NCI-H748 (cell line): ENCODE measurements around the gene CISH.

Experiments
- DNase-seq: peaks from one replicate; lab custom pipeline; 2025; ENCODE audit not compliant: unreplicated experiment; lab: John Stamatoyannopoulos, UW

CISH gene

DNA sequence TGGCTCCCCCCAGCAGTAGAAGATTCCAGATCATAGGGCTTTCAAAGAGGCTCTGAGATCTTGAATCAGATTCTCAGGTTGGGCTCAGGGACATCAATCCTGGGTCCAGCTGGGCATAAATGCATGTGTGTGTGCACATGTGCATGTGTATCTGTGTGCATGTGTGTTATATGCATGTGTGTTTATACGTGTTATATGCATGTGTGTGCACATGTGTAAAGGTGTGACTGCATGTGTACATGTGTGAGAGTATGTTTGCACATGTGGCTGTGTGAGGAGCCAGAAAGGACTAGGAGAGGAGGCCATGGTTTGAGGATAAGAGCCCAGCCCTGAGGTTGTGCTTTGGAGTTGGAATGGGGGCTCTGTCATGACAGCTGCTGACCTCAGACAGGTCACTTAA, 3.6 kb upstream of the CISH start:
- no peak for DNase-seq

DNA sequence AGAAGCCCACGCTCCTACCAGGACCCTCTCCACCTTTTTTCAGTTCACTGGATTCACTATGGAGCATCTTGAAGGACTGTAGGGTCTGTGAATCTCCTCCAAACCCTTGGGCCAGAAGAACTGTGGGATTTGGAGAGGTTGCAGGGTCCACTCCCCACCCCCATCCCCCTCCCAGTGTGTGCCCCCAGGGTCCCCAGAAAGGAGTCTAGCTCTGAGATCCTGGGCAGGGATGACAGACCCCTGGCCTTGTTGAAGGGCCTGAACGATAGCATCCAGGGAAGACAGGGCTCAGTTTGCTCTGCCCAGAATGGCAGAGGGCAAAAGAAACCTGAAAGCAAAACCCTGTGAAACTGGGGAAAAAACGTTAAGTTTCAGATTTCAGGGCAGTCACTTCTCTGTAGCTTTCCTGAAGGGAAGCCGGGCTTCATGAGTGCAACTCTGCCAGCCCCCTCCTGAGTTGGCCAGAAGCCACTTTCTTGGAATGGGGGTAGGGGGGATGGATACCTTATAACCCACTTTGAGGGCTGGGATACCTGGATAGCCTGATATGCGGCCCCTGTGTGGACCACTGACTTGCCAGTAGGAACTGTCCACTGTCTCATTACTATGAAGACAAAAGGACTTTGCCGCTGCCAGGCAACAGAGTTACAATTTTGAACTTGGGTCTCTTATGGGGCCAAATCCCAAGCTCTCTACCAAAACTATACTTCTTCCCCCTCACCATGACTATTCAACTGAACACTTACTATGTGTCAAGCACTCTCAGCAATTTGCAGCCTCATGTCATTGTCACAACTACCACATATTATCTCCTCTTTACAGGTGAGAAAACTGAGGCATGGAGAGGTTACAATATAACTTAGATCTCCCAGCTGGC, 1.6 kb upstream of the CISH start:
- DNase-seq = no peak

DNA sequence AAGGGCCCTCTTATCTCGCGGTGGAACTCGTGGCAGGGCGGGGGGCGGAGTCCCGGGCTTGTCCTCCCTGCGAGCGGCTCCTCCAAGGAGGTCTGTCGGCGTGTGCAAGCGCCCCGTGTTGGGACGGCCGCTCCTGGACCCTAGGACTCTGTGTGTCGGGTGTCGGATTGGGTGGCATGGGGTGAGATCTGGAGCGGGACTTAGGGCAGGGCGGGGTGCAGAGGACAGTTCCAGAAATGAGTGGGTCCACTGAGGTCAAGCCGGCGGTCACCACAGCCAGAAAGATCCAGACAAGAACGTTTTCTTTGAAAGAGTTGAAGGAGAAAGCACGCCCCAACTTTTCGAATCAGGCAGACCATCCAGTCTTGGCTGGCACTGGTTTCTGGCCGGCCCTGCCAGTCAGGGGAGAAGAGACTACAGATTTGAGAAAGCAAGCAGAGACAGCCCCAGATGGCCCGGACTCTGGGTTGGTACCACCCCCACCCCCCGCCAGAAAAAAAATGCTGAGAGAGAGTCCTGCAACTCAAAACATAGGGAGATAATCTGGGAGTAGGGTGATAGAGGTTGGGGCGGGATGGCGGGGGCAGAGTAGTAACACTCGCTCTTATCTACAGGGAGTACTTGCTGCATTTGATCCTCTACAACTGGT, 784 bp upstream of the CISH start:
- DNase-seq = no peak

DNA sequence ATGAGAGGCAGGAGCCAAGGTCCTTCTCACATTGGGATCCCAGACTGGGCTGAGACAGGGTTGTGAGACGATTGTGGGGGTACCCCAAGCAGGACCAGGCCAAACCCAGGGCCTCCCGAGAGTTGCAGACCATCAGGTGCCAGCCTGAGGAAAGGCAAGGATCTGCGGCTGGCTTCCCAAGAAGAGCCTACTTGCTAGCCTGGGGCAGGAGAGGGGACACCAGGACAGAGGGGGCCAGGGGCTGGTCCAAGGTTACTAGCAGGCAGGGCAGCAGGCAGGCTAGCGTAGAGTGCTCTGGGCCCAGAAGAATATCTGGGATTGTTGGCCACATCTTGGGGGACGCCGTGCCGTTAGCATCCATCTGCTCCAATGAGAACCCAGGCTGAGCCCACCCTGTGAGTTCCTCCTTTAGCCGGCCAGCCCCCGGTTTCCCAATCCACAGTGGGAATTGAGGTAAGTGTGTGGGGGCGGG, 546 bp downstream of the CISH start:
- no peak for DNase-seq

DNA sequence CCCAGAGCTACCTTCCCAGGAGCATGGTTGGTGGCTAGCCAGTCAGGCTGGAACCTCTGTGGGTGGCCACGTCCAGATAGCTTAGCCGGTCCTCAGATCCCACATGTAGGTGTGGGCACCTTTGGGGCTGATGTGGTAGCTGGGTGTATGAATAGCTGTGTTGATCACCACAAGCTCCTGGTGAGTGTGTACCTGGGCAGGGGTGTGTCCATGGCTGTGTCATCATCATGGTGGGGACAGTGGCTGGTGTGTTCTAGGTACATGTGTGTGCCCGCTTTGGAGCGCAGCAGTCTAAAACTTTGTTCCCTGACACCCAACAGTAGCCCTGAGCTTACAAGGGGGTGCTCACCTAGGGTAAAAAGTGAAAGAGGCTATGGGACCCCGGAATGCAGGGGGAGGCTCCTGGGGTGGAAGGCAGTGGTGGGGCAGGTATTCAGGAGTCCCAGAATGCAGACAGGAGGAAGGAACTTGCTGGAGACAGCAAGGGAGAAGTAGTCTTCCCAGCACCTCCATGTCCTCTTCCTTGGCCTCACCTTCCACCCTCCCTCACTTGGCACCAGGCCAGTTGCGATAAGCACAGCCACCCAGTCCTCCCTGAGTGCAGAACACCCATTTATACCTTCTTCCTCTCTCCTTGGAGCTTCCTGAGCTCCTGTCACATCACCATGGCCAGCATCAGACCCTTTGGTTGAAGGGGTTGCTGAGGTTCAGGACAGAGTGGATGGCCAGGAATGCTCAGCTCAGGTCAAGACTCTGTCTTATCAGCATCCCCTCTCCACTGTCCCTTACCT, 1.2 kb downstream of the CISH start:
- DNase-seq = no peak

DNA sequence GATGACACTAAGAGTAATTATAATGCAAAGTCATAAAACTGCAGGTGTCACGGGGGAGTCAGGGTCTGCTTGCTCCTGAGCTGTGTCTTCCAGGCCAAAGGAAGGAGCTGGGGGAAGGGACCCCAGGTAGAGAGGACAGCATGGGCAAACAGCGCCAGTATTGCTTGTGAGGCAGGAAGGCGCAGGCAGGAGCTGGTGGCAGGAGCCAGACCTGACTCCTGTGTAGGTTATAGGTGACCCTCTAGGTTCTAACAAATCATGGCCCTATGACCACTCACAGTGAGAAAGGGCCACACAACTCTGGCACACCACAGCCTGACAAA, 1.9 kb downstream of the CISH start:
- no peak for DNase-seq

DNA sequence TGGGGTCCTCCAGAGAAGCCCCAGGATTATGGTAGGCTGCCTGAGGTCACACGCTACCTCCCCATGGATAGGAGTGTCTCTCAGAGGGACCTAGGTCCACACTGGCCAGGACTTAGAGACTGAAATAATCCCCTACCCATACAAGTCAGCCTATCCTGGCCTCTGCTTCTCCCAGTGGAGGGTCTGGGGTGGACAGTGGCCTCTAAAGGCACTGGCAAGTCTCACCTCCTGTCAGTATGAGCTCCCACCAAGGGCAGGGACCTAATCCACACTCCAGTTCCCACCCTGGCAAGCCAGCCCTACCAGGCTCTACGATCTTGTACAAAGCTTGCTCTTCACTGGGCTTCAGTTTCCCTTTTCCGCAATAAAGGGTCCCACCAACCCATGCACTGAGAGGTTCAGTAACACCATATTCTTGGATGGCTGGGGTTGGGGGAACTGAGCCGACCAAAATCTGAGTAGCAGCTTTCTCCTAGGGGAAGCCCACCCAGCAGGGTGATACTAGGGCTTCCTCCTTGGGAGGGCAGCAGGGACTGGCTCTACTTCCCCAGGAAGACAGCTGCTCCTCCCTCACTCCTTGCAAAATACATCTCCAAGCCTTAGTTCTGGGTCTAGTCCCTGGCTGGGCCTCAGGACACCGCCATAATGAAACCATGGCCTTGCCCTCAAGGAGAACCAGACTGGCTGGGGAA, 2.4 kb downstream of the CISH start:
- no peak for DNase-seq

DNA sequence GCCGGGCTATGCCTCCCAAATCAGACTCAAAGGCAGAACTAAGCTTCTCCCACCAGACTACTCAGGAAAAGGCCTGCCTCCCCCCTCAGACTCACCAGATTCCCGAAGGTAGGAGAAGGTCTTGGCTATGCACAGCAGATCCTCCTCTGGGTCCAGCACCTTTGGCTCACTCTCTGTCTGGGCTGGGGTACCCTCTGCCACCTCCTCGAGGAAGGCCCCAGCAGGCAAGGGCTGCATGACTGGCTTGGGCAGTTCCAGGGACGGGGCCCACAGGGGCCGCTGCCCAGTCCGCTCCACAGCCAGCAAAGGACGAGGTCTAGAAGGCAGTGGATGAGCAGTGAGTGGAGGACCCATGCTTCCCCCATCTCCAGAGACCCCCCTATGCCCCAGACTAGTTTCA, 3.3 kb downstream of the CISH start:
- DNase-seq = no peak

DNA sequence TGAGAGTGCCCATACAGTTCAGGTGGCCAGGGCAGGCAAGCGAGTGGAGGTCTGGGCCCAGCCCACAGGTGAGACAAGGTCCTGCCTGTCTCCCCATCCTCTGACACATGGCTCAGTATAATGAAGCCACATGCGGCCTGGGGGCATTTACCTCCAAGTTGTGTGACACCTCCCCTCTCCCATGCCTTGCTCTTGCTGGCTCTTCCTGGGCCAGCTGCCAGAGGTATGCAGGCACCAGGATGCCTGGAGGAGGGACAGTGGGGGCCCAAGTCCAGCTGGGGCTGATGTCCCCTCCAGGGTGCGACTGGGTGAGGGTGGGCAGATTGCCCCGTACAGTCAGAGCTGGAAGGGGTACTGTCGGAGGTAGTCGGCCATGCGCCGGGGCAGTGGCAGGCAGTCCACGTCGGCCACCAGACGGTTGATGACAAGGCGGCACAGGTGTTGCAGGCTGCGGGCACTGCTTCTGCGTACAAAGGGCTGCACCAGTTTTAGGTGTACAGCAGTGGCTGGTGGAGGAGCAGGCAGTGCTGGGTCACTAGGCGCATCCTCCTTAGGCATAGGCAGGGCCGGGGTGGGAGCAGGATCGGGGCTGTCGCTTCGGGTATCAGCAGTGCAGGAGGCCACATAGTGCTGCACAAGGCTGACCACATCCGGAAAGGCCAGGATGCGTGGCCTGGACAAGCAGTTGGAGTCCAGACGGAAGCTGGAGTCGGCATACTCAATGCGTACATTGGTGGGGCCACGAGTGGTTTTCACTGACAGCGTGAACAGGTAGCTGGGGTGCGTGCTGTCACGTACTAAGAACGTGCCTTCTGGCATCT, 4.1 kb downstream of the CISH start:
- DNase-seq = no peak

DNA sequence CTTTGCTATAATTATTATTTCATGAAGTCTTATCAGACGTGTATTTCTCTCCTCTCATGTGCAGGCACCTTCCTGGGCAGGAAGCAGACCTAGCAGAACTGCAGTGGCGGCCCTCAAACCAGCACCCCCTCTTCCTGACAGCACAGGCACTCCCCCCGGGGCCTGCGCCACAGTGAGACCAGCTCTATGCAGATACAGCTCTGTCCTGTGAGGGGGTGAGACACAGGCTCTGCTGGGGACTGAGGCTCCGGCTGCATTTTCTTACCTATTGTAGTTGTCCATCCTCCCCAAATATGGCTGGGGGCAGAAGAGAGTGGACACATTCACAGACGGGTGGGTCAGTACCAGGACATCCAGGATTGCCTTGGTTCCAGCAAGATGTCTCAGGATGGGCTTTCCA, 5.0 kb downstream of the CISH start:
- DNase-seq = no peak

DNA sequence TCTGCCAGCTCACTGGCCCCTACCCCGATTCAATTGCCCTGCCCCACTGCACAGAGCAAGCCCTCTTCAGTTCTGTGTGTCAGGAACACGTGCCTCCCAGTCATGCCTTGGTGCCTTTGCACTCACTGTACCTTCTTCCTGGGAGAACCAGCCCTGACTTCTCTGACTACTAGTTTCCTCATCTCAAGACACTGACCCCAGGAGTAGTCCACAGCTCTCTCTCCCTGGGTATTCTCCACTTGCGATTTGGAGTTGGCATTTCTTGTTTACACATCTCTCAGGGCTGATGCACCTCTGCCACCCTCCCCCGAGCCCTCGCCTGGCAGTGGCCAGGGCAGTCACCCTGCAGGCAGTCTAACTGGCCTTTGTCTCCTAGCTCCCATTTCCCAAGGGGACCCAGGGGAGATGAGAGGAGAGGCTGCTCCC, 5.7 kb downstream of the CISH start:
- DNase-seq = no peak

DNA sequence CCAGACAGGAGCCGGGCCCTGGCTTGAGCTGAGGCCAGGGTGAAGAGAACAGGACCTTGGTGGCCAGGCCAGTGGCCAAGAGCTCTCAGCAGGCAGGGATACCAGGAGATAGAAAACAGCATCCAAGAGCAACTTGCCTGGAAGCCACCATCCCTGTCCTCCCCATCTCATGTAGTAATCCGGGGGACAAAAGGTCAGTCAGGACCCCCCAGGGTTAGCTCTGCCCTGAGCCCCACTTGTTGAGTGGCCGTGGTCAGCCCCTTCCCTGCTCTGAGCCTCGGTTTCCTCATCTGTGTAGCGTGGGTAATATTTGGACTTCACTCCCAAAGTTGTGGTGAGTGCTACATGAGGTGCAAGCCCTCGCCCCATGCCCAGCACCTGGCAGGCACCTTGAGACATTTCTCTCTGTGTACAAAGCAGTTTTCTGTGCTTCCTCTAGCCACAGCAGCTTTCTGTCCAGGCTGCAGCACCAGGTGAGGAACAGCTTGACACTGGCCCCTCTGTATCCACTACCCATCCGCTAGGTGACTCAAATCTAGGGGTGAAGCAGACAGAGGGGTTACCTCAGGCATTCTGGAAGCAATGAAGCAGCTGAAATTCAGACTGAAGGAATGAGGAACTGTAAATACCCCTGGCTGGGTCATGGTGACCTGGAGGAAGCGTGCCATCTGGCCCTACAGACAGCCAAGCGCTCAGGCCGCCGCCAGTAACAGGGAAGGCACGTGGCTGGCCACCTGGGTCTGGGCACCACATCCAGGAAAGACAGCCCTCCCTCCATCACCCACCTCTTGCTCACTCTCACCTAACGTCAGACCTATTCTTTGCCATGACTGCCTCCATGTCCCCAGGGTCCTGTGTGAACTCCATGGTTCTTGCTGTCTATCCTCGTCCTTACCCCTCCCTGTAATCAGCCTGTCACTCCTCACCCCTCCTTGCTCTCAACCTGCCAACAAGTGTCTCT, 6.7 kb downstream of the CISH start:
- no peak for DNase-seq

DNA sequence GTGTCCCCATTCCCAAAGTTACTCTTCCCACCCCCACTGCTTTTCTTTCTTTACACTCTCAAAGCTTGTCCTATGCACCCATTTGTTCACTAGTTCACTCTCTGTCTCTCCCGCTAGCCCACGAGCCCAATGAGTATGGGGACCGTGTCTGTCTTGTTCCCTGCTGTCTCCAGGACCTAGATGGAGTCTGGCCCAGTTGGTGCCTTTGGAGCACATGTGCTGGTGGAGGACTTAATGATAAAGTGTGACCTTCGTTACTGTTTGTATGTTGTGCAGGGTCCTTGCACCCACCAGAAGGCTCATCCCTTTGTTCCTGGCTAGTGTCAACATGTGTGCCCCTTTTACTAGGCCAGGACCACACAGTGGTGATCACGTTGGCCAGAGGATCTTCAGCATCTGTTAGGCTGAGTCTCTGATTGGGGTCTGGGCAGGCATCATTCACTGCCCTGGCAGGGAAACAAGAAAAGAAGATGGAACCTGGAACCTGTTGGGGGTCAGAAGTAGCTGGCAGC, 7.4 kb downstream of the CISH start:
- DNase-seq = no peak

DNA sequence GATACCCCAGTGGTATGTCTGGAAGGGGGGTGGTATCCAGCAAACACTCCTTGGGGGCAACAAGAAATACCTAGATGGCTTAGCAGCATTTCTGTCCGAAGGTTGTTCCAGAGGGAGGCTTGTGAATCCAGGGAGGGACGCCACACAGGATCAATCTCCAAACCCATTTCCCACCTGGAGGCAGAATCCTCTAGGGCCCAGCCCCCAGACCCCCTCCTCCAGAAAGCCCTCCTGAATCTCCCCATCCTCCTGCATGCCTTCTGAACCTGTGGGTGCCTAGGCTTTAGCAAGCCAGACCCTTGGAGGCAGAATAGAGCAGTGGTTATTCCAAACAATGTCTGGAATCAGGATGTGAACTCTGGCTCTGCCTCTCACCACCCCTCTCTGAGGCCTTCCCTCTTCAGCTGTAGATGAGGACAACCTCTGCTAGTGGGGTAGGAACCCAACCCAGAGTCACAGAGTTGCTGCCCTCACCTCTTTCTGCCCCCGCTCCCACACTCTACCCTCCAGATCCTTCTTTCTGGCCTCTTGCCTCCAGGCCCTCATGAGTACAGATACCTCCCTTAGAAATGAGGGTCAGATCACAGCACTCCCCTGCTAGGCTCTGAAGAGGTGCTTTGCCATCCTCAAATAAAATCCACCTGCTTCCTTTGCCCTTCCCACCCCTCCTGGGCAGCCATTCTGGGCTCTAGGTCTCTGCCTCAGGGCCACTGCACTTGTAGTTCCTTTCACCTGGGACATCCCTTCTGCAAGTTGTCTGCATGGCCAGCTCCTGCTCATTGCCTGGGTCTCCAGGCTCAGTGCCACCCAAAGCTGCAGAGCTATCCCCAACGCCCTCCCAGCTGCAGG, 8.1 kb downstream of the CISH start:
- no peak for DNase-seq

DNA sequence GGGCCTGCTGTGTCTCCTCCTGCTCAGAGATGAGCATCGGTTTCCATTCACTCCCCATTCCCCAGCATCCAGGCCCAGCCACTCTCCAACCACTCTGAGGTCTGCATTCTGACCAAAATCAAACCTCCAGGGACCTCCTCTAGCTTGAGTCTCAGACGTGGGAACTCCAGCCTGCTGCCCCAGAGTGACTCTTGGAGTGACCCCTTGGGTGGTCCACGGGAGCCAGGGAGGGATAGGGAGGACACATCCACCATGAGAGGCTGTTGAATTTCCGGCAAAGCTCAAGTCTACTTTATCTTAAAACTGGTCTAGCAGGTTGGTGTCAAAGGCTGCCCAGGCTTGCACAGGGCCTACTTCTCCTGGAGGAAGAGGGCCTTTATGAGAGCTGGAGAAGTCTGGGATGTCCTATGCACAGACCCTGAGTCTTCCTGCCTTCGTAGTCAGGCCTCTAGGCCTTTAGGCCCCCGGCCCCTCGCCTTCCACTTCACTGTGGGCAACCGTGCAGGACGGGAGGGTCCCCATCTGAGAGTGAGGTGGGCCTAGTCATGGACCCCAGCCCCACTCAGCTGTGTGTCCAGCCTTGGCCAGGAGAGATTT, 8.9 kb downstream of the CISH start:
- DNase-seq = no peak

DNA sequence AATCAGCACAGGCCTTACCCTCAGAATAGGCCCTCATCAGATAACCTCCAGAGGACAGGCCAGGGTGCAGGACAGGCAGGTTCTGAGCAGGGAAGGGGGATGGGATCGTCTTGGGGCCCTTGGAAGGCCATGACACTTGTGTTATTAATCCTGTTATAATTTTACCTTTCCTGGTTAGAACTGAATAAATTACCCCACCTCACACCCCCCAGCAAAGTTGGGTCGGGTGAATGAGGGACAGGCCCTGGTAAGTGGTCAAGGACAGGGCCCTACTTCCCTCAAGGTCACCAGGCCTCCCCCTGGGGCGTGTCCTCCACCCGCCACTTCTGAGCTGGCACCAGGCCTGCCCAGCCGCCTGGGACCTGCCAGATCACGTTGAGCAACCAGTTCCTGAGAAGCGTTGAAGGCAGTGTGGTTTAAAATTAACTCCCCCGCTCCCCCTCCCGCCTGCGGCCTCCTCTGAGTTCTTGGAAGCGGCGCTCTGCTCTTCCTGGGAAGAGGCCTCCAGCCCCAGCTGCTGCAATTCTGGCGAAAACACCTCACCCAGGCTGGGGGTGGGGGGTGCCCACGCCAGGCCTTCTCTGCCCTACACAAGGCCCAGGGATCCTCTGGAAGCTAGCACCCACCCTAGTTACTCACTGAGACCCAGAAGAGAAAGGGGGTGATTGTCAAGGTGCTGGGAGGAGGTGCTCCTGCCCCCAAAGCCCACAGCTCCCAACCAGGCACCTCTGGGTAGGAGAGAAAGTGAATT, 10.6 kb downstream of the CISH start:
- DNase-seq = peak; percentile 13

DNA sequence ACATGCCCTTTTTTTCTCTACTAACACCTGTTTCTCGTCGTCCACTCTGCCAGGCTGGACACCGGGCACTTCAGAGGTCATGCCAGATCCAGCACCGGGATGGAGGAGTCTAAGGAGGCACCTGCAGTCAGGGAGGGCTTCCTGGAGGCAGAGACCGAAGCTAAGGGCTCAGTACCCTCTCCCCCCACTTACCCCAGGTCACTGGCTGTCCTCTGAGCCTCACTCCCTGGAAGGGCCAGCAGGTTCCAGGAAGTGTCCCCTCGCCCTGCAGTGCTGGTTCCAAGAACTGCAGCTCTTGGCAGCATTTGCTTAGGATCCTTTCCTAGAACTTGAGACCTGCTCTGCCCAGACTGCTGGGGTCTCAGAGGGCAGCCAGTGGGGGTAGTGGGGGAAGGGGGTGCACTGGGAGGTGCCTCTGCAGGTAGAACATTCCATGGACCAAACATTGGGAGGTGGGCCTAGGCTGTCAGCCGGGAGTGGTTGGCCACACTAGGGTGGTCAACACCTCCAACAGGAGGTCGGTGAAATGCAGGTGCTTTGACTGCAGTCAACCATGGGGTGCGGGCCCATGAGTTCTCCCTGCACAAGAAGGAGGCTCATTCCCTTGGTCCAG, 11.3 kb downstream of the CISH start:
- no peak for DNase-seq
